B cell (primary cell): ENCODE results near the gene CCDC117. TPM values are rescaled to one million over a fixed set of nuclear protein-coding genes. Genes with fewer than 3 reads are reported as not detected.

ENCODE experiments used
- ATAC-seq: fragments of 200-7000 bp; cut with Tn5 transposase; one replicate; pipeline ENCODE4 v1.10.0; 2021; ENCODE audit warnings: low read depth, mild to moderate bottlenecking, moderate number of reproducible peaks, moderate library complexity
- CTCF ChIA-PET: fragments of 350-600 bp; sonication (Branson Sonifier 250); formaldehyde crosslinking; loops from one replicate; lab custom pipeline; 2021; ENCODE audit warnings: antibody characterized with exemption, inconsistent platforms; lab: Charles Lee
- POLR2A ChIA-PET: fragments of 350-600 bp; sonication (Branson Sonifier 250); formaldehyde crosslinking; loops from one replicate; lab custom pipeline; 2021; ENCODE audit warnings: antibody characterized with exemption; lab: Charles Lee
- DNase-seq: peaks from one replicate; pipeline ENCODE4 v3.0.0; 2013
- H2AFZ ChIP-seq: 2 replicates; pipeline ENCODE4 v1.6.1; 2012; ENCODE audit warnings: mild to moderate bottlenecking, low read depth, low read length; ENCODE audit not compliant: insufficient read depth, poor library complexity, severe bottlenecking
- H3K27ac ChIP-seq, 2 donors: 1 replicate in 1 of 2; 2 replicates in 1 of 2; pipeline ENCODE4 v1.5.1; 2012 to 2013; ENCODE audit warnings: low read length in 2 of 2, mild to moderate bottlenecking in 2 of 2, moderate library complexity in 1 of 2
- H3K27me3 ChIP-seq, 4 experiments: fragments of 200-600 bp in 1 of 4; sonication (generic) in 1 of 4; replicated peaks in 1 of 4; 1 replicate in 2 of 4; 2 replicates in 2 of 4; pipeline versions ENCODE4 v1.6.1 to v1.7.0; 2013 to 2016; ENCODE audit warnings: low read length in 3 of 4, mild to moderate bottlenecking in 2 of 4, mixed read lengths in 1 of 4, moderate library complexity in 1 of 4; ENCODE audit not compliant: insufficient read depth in 4 of 4, control insufficient read depth in 3 of 4; ENCODE audit errors: control extremely low read depth in 1 of 4
- H3K36me3 ChIP-seq, 2 experiments: replicated peaks in 1 of 2; 1 replicate in 1 of 2; 2 replicates in 1 of 2; pipeline versions ENCODE4 v1.6.1 to v1.7.1; 2013; ENCODE audit warnings: low read length in 1 of 2; ENCODE audit not compliant: insufficient read depth in 2 of 2, control insufficient read depth in 1 of 2; ENCODE audit errors: control extremely low read depth in 1 of 2, extremely low read depth in 1 of 2
- H3K4me1 ChIP-seq, 2 donors: fragments of 200-600 bp in 1 of 2; sonication (generic) in 1 of 2; 1 replicate in 1 of 2; 2 replicates in 1 of 2; pipeline versions ENCODE4 v1.5.1 to v1.6.1; 2013 to 2017; ENCODE audit warnings: low read length in 2 of 2; ENCODE audit not compliant: control insufficient read depth in 2 of 2, insufficient read depth in 2 of 2
- H3K4me2 ChIP-seq: replicated peaks from 2 replicates; pipeline ENCODE3; 2012; ENCODE audit warnings: mild to moderate bottlenecking, low read depth, low read length; ENCODE audit not compliant: poor library complexity, severe bottlenecking
- H3K4me3 ChIP-seq, 5 experiments: fragments of 200-600 bp in 1 of 5; sonication (generic) in 1 of 5; 1 replicate in 3 of 5; 2 replicates in 2 of 5; pipeline versions ENCODE4 v1.5.1 to v1.7.0; 2011 to 2016; ENCODE audit warnings: low read length in 4 of 5, mild to moderate bottlenecking in 4 of 5, low read depth in 2 of 5, control low read depth in 1 of 5, moderate library complexity in 1 of 5; ENCODE audit not compliant: insufficient read depth in 1 of 5; ENCODE audit errors: control extremely low read depth in 1 of 5, extremely low read depth in 1 of 5
- H3K79me2 ChIP-seq: fragments of 200-600 bp; sonication (generic); one replicate; pipeline ENCODE4 v1.6.0; 2016; ENCODE audit warnings: low read length; ENCODE audit not compliant: control insufficient read depth, insufficient read depth
- H3K9ac ChIP-seq: fragments of 200-600 bp; sonication (generic); 2 replicates; pipeline ENCODE4 v1.6.1; 2017; ENCODE audit warnings: mild to moderate bottlenecking, low read length, moderate library complexity
- H3K9me3 ChIP-seq, 3 donors: one replicate each; pipeline versions ENCODE4 v1.6.1 to v1.7.1; 2013; ENCODE audit warnings: low read length in 2 of 3; ENCODE audit not compliant: control insufficient read depth in 2 of 3, insufficient read depth in 1 of 3; ENCODE audit errors: control extremely low read depth in 1 of 3
- H4K20me1 ChIP-seq: 2 replicates; pipeline ENCODE4 v1.6.0; 2012; ENCODE audit warnings: mild to moderate bottlenecking, low read length; ENCODE audit not compliant: insufficient read depth, control insufficient read depth, poor library complexity, severe bottlenecking
- H3K27ac Mint-ChIP-seq: one replicate; pipeline ENCODE4 v1.8.0; 2021; ENCODE audit warnings: mixed read lengths
- H3K27me3 Mint-ChIP-seq: one replicate; pipeline ENCODE4 v1.8.0; 2021; ENCODE audit warnings: mixed read lengths
- H3K4me1 Mint-ChIP-seq: one replicate; pipeline ENCODE4 v1.8.0; 2021; ENCODE audit warnings: mixed read lengths
- H3K4me3 Mint-ChIP-seq: one replicate; pipeline ENCODE4 v1.8.0; 2021; ENCODE audit warnings: mixed read lengths
- H3K9me3 Mint-ChIP-seq: one replicate; pipeline ENCODE4 v1.8.0; 2022; ENCODE audit warnings: mixed read lengths; ENCODE audit not compliant: insufficient read depth
- EZH2 ChIP-seq: IDR thresholded peaks from 2 replicates; pipeline ENCODE4 v1.6.1; 2012; ENCODE audit warnings: borderline replicate concordance, low read depth, mild to moderate bottlenecking, moderate library complexity, low read length; ENCODE audit not compliant: insufficient read depth, poor library complexity, severe bottlenecking
- WGBS: methylation state at CpG from one replicate; pipeline ENCODE4 v1.1.5; 2013; ENCODE audit warnings: missing lambda C conversion rate; ENCODE audit not compliant: insufficient coverage; 5-methylcytosine and 5-hydroxymethylcytosine counted together
- intact Hi-C: fragments of 100-400 bp; cut with micrococcal nuclease; formaldehyde crosslinking; loops from one replicate; pipeline ENCODE4 v1.10.0; 2022
- polyA plus RNA-seq: library from polyadenylated mRNA; depleted of rRNA; stranded (reverse); fragments of >200 nt; gene quantifications from 2 replicates; pipeline ENCODE4 v1.2.3, GENCODE V29; 2012
- total RNA-seq, 2 donors: library from RNA; stranded (reverse); fragments of 120-200 nt in 1 of 2; gene quantifications; 1 replicate in 1 of 2; 2 replicates in 1 of 2; pipeline versions ENCODE4 v1.2.3 to v1.2.4, GENCODE V29; 2013 to 2022
- TF ChIP-seq, protein P1 (sequence below): fragments of 200-600 bp; IDR thresholded peaks from one replicate; pipeline ENCODE4 v1.8.0; 2022; ENCODE audit warnings: antibody characterized with exemption, mild to moderate bottlenecking

CCDC117 gene
- total and polyA plus RNA-seq, 2 donors (not counting 1 experiment from before 2014, with no cell fraction given): 7.7 to 25.6 TPM

DNA sequence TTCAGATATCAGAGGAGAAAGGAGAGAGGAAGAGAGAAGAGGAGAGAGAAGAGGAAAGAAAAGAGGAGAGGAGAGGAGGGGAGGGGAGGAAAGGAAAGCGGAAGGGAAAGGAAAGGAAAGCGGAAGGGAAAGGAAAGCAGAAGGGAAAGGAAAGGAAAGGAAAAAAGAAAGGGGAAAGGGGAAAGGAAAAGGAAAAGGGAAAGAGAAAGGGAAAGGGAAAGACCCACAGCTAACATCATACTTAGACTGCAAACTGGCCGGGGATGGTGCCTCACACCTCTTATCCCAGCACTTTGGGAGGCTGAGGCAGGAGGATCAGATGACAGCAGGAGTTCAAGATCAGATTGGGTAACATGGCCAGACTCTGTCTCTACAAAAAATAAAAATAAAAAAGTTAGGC lies 42.3 kb upstream of the CCDC117 start:
- H4K20me1 ChIP-seq: no peaks in the 10 kb centered on the region
- TF ChIP-seq, protein P1, sequence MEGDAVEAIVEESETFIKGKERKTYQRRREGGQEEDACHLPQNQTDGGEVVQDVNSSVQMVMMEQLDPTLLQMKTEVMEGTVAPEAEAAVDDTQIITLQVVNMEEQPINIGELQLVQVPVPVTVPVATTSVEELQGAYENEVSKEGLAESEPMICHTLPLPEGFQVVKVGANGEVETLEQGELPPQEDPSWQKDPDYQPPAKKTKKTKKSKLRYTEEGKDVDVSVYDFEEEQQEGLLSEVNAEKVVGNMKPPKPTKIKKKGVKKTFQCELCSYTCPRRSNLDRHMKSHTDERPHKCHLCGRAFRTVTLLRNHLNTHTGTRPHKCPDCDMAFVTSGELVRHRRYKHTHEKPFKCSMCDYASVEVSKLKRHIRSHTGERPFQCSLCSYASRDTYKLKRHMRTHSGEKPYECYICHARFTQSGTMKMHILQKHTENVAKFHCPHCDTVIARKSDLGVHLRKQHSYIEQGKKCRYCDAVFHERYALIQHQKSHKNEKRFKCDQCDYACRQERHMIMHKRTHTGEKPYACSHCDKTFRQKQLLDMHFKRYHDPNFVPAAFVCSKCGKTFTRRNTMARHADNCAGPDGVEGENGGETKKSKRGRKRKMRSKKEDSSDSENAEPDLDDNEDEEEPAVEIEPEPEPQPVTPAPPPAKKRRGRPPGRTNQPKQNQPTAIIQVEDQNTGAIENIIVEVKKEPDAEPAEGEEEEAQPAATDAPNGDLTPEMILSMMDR: no peak
- TF ChIP-seq EZH2: no peak
- no peak overlapping the region for H3K4me3 ChIP-seq
- no peaks in the 10 kb centered on the region for H3K9me3 ChIP-seq
- intact Hi-C loops: no loop called here
- no peak overlapping the region for H2AFZ ChIP-seq
- peaks cover 0 to 4% of the 10 kb centered on the region in 2 donors for H3K4me1 ChIP-seq
- no peak overlapping the region for H3K4me3 Mint-ChIP-seq
- H3K9ac ChIP-seq: no peak overlapping the region
- DNase-seq (no peak), ATAC-seq (no peak)
- CTCF ChIA-PET: no interaction called here
- POLR2A ChIA-PET: no interaction called here
- no peaks in the 10 kb centered on the region for H3K27me3 ChIP-seq
- no peaks in the 10 kb centered on the region for H3K27me3 Mint-ChIP-seq
- 100% methylated on average over 2 of the region's 3 CpGs for WGBS
- H3K4me1 Mint-ChIP-seq: peaks cover 9% of the 10 kb centered on the region
- no peak overlapping the region for H3K27ac ChIP-seq
- peak overlapping the region; percentile 15 for H3K4me2 ChIP-seq
- peak overlapping the region; percentile 54 for H3K27ac Mint-ChIP-seq
- H3K9me3 Mint-ChIP-seq: no peaks in the 10 kb centered on the region
- peaks cover 8% of the 10 kb centered on the region in 2 experiments for H3K36me3 ChIP-seq
- H3K79me2 ChIP-seq: no peaks in the 10 kb centered on the region

DNA sequence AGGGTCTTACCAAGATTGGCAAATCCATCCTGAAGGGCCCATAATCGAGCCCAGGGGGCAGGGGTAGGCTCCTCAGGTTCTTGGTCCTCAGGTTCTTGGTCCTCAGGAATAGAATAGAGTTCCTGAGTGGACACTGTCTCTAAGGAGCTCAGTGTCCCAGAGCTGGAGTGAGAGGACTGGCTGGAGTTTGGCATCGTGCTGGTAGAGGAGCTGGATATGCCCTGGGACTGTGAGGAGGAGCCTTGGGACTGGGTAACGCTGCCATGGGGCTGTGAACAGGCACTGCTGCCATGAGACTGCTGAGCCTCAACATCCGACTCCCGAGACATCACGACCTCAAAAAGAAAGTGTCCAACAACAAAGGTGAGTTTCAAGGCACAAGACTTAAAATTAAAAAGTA lies 38.1 kb upstream of the CCDC117 start:
- intact Hi-C loops: no loop called here
- no peak overlapping the region for H3K4me3 ChIP-seq
- peaks cover 4 to 7% of the 10 kb centered on the region in 2 experiments for H3K36me3 ChIP-seq
- H3K9ac ChIP-seq: no peak overlapping the region
- H3K27me3 Mint-ChIP-seq: no peaks in the 10 kb centered on the region
- no peak for TF ChIP-seq EZH2
- TF ChIP-seq, protein P1: no peak
- ChIA-PET CTCF (no interaction called here), POLR2A (no interaction called here)
- H3K27me3 ChIP-seq: no peaks in the 10 kb centered on the region
- H3K4me1 ChIP-seq: peaks cover 0 to 4% of the 10 kb centered on the region in 2 donors
- H3K4me1 Mint-ChIP-seq: peaks cover 5% of the 10 kb centered on the region
- no peaks in the 10 kb centered on the region for H4K20me1 ChIP-seq
- no peak overlapping the region for H3K4me3 Mint-ChIP-seq
- H3K9me3 Mint-ChIP-seq: no peaks in the 10 kb centered on the region
- no peak overlapping the region for H3K27ac ChIP-seq
- ATAC-seq (no peak), DNase-seq (no peak)
- H2AFZ ChIP-seq: no peak overlapping the region
- no peaks in the 10 kb centered on the region for H3K9me3 ChIP-seq
- H3K27ac Mint-ChIP-seq: no peak overlapping the region
- WGBS: 91% methylated on average over 3 of the region's 6 CpGs
- peaks cover 38% of the 10 kb centered on the region for H3K79me2 ChIP-seq
- H3K4me2 ChIP-seq: no peak overlapping the region
